SK-MEL-5 (cell line): Measurements from ENCODE around the gene SPECC1. TPM values are rescaled to one million over a fixed set of nuclear protein-coding genes. Genes with fewer than 3 reads are reported as not detected.

Source experiments
- DNase-seq: peaks from one replicate; pipeline ENCODE4 v3.0.0-alpha.2; 2016; ENCODE audit warnings: low read depth, low spot score
- in situ Hi-C: cut with HindIII; loops from 2 replicates; pipeline ENCODE4 v1.10.0; 2016; ENCODE audit warnings: low sequenced_read_pairs, high pct_unique_total_duplicates, low pct_unique_long_range_greater_than_20kb
- total RNA-seq: library from RNA; depleted of rRNA; stranded (reverse); fragments of >200 nt; shearing (Covaris generic); gene quantifications from 2 replicates; pipeline ENCODE4 v1.2.3, GENCODE V29; 2014

The SPECC1 gene
- total RNA-seq, 1 experiment from 2014 or later, result 9.6 TPM

DNA sequence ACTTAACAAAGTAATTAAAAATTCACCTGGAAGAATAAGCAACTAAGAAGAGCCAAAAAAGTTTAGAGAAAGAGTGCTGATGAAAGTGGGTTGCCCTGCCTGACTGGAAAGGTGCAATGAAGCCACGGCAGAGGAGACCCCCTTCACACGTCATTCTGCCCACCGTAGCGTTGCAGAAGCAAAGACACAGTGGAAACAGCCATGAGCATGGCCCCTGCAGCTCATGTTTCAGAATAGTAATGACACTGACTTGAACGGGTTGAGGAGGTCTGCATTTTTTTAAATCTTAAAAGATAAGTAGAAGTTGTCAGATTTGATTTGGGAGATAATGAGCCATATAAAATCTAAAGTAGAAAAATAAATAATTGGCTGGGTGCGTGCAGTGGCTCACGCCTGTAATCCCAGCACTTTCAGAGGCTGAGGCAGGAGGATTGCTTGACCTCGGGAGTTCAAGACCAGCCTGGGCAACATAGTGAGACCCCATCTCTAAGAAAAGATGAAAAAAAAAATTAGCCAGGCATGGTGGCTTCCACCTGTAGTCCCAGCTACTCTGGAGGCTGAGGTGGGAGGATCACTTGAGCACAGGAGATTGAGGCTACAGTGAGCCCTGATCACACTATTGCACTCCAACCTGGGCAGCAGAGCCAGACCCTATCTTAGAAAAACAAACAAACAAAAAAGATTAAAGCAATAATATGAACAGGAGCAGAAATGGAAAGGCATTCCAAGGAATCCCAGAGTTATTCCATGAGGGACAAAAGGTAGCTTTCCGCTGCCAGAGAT, 273.6 kb downstream of the SPECC1 start:
- in situ Hi-C loops, result no loop called here
- no peak for DNase-seq

DNA sequence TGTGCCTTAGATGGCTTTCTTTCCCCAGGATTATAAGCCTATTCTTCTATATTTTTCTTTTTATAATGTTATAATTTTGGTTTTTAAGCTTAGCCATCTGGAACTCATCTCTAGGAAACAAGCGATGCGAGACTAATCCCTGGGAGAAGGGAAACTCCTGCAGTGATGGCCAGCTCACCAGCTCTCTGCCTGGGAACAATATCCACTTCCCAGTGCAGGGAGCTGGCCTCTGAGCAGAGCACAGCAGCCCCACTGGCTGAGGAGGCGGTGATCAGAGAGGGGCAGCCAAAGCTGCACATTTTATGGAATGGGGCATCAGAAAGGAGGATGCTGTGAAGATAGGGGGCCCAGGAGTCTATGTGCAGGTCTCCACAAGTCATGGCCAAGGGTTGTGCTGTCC, 274.9 kb downstream of the SPECC1 start:
- DNase-seq, result no peak
- in situ Hi-C loops, result no loop called here

GRCh38 chr17:20284570-20285295, 275.6 kb downstream of the SPECC1 start:
- no peak for DNase-seq
- in situ Hi-C loops, result no loop called here

GRCh38 chr17:20289984-20290383, 280.8 kb downstream of the SPECC1 start:
- in situ Hi-C loops, result no loop called here

GRCh38 chr17:20291853-20292252, 282.7 kb downstream of the SPECC1 start:
- DNase-seq, result no peak
- in situ Hi-C loops, result no loop called here

More at GRCh38 chr17:20289984-20290383, 280.8 kb downstream of the SPECC1 start:
- DNase-seq, result no peak

DNA sequence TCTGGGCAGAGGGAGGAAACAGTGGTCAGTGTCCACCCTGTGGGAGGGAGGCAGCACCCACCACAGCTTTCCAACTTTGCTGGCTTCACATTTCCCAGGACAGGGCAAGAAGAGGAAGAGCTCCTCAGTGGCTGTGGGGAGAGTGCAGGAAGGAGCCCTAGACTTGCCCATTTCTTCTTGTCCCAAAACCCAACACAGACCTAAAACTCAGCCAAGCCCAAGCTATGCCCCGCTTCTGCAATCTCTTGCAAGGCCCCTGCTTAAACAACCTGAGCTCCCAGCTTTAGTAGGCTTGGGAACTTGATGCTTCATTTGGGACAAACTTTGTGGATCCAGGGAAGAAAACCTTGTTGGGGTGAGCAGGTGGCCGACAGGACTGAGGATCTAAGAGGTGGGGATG, 284.3 kb downstream of the SPECC1 start:
- in situ Hi-C loops, result no loop called here
- no peak for DNase-seq

DNA sequence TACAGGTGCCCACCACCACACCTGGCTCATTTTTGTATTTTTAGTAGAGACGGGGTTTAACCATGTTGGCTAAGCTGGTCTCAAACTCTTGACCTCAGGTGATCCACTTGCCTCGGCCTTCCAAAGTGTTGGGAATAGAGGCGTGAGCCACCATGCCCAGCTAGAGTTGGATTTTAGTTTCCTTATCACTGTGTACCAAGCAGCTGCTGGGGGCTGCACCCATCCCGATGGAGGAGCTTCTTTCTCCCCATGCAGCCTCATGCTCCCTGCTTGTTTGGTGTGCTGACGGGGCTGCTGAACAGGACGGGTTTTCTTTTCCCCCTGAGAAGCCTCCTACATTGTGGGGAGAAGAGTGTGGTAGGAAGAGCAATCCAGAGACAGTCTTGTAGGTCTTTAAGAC, 285.0 kb downstream of the SPECC1 start:
- no peak for DNase-seq
- in situ Hi-C loops, result no loop called here

DNA sequence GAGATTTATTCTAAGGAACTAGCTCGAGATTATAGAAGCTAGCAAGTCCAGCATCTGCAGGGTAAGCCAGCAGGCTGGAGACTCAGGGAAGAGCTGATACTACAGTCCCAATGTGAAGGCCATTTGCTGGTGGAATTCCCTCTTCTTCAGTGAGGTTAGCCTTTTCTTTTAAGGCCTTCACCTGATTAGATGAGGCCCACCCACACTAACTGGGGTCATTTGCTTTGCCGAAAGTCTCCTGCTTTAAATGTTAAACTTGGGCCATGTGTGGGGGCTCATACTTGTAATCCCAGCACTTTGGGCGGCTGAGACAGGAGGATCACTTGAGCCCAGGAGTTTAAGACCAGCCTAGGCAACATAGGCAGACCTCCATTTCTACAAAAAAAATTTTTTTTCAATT, 289.9 kb downstream of the SPECC1 start:
- in situ Hi-C loops, result no loop called here
- no peak for DNase-seq

- in situ Hi-C loops, result no loop called here
- DNase-seq, result no peak
Observed at GRCh38 chr17:20300436-20300934, 291.3 kb downstream of the SPECC1 start.

- DNase-seq, result no peak
Observed at GRCh38 chr17:20302246-20302917, 293.2 kb downstream of the SPECC1 start.

DNA sequence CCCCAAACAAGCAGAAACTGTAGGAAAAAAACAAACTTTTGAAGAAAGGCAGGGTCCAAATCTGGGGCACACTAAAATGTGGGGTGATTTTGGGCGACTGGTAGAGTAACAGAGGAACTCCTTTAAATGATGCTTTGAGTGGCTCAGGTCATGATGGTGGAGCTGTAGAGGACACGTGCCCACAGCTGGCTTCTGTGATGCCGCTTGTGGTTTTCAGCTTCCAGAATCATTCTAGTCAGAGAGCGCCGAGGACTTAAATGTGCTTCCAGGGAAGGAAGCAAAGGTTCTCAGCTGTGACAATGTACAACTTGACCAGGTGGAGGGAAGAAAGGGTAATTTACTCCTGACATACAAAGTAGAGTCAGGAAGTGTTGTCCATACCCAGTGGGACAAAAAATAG, 295.8 kb downstream of the SPECC1 start:
- in situ Hi-C loops, result no loop called here
- no peak for DNase-seq

More at GRCh38 chr17:20302246-20302917, 293.2 kb downstream of the SPECC1 start:
- in situ Hi-C loops, result no loop called here

GRCh38 chr17:20306924-20307323, 297.8 kb downstream of the SPECC1 start:
- in situ Hi-C loops, result no loop called here
- DNase-seq, result no peak

DNA sequence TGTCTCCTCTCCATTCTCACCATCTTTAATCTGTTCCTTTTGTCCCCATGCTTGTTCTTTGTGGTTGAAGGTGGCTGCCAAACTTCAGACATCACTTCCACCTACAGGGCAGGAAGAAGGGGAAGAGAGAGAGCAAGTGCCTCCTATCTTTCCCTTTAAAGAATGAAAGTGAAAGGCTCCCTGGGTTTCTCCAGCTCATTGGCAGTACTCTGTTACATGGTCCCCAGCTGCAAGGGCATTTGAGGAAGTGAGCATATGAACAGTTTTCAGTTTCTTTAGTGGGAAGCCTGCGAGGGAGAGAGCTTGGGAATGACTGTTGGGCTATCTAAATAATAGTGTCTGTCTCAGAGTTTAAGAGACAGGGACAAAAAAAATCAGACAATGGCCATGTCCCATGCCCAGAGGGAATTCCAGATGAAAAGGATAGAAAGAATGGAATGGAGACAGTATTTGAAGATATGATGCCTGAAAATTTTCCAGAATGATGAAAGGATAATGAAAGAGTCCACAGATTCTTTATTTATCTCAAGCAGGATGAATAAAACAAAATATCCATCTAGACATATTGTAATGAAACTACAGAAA, 298.3 kb downstream of the SPECC1 start:
- no peak for DNase-seq

GRCh38 chr17:20310481-20310880, 301.3 kb downstream of the SPECC1 start:
- DNase-seq, result no peak
- in situ Hi-C loops, result no loop called here

More for the DNA sequence above, 298.3 kb downstream of the SPECC1 start:
- in situ Hi-C loops, result no loop called here

DNA sequence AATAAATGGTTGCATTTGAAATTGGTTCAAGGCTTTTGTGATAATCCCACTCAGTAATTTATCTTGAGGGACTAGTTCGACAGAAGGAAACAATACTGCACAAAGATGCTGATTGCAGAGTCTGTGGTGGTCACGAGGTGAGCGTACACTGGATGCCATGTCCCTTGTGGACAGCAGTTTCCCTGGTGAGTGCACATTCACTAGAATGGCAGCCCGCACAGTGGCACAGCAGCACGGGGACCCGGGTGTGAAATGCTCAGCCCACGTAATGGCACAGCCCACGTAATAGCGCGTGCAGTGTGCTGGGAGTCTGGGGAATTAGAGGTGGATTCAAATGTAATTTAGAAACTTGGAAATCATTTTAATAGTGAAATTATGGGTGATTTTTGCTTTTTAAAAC, 304.1 kb downstream of the SPECC1 start:
- DNase-seq, result no peak
- in situ Hi-C loops, result no loop called here

- in situ Hi-C loops, result no loop called here
- no peak for DNase-seq
Observed at GRCh38 chr17:20313891-20314290, 304.7 kb downstream of the SPECC1 start.

DNA sequence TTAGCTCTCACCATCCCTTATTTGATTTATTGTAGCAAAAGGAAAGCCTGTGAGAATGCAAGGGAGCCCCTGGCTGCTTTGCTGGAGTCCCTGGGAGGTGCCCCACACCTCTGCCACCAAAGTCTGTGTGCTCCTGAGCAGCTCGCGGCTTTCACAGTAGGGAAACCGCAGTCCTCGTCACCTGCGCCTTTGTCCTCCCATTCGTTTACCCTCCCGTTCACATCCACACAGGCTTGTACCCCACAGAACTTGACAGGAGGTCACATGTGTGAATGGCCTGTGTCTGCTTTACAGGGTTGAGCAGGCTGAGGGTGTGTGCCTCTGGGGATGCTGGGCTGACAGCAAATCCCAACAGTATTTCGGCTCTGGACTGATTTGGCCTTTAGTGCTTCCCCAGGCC, 305.7 kb downstream of the SPECC1 start:
- in situ Hi-C loops, result no loop called here

GRCh38 chr17:20315311-20315710, 306.2 kb downstream of the SPECC1 start:
- in situ Hi-C loops, result no loop called here
- no peak for DNase-seq

More for the DNA sequence above, 305.7 kb downstream of the SPECC1 start:
- DNase-seq, result no peak
